GM12891 (cell line): ENCODE data around the gene LRRC74B.
"Not testable (repeated sequence)": the region's sequence is repeated elsewhere in the genome, so short reads cannot be mapped to it uniquely, and the experiment has no call there.

ENCODE experiments used
- DNase-seq: peaks from one replicate; pipeline ENCODE4 v3.0.0; 2011; ENCODE audit warnings: low spot score; ENCODE audit not compliant: insufficient read length
- FAIRE-seq: peaks from 2 replicates; lab custom pipeline; 2011; peaks lifted over from hg19 to GRCh38; lab: Jason Lieb, UNC
- PAX5 ChIP-seq: IDR thresholded peaks from 2 replicates; pipeline ENCODE4 v1.6.1; 2011; ENCODE audit warnings: low read length, moderate library complexity, mild to moderate bottlenecking; ENCODE audit not compliant: insufficient read depth, severe bottlenecking
- POLR2A ChIP-seq: IDR thresholded peaks from 2 replicates; pipeline ENCODE4 v1.6.1; 2011; ENCODE audit warnings: low read depth, low read length, control low read depth
- POLR2AphosphoS5 ChIP-seq: IDR thresholded peaks from 2 replicates; pipeline ENCODE4 v1.6.1; 2011; ENCODE audit warnings: low read depth, low read length, control low read depth
- POU2F2 ChIP-seq: IDR thresholded peaks from 2 replicates; pipeline ENCODE4 v1.6.1; 2011; ENCODE audit warnings: low read depth, mild to moderate bottlenecking, control low read depth, low read length, moderate library complexity
- SPI1 ChIP-seq: IDR thresholded peaks from 2 replicates; pipeline ENCODE4 v1.6.1; 2011; ENCODE audit warnings: low read depth, low read length, control low read depth
- TAF1 ChIP-seq: IDR thresholded peaks from 2 replicates; pipeline ENCODE4 v1.6.1; 2011; ENCODE audit warnings: low read depth, low read length, control low read depth

Gene LRRC74B

GRCh38 chr22:21068681-21069276, 23.0 kb downstream of the LRRC74B start:
- no peak for TF ChIP-seq PAX5
- TF ChIP-seq POU2F2: no peak
- no peak for TF ChIP-seq POLR2AphosphoS5
- TF ChIP-seq TAF1: no peak
- no peak for TF ChIP-seq SPI1
- TF ChIP-seq POLR2A: no peak
- FAIRE-seq: no peak
- DNase-seq: no peak

GRCh38 chr22:21069375-21069774, 23.6 kb downstream of the LRRC74B start:
- DNase-seq (no peak), FAIRE-seq (no peak)
- no peak for TF ChIP-seq POLR2AphosphoS5
- TF ChIP-seq POLR2A: no peak
- TF ChIP-seq SPI1: no peak
- TF ChIP-seq PAX5: no peak
- TF ChIP-seq TAF1: no peak
- TF ChIP-seq POU2F2: no peak

GRCh38 chr22:21070690-21071615, 25.2 kb downstream of the LRRC74B start:
- DNase-seq: no peak
- no peak for FAIRE-seq
- TF ChIP-seq SPI1 (no peak), POU2F2 (no peak), TAF1 (no peak), POLR2AphosphoS5 (no peak), PAX5 (no peak), POLR2A (no peak)

GRCh38 chr22:21071796-21072195, 26.1 kb downstream of the LRRC74B start:
- FAIRE-seq, DNase-seq: not testable (repeated sequence)

GRCh38 chr22:21073023-21073422, 27.3 kb downstream of the LRRC74B start:
- FAIRE-seq (no peak), DNase-seq (no peak)
- TF ChIP-seq POLR2A (no peak), PAX5 (no peak), POU2F2 (no peak), TAF1 (no peak), POLR2AphosphoS5 (no peak), SPI1 (no peak)

GRCh38 chr22:21073482-21073881, 27.7 kb downstream of the LRRC74B start:
- TF ChIP-seq SPI1: no peak
- TF ChIP-seq POLR2A: no peak
- TF ChIP-seq POLR2AphosphoS5: no peak
- TF ChIP-seq TAF1: no peak
- no peak for TF ChIP-seq PAX5
- no peak for TF ChIP-seq POU2F2
- DNase-seq (no peak), FAIRE-seq (no peak)

GRCh38 chr22:21074102-21074715, 28.5 kb downstream of the LRRC74B start:
- DNase-seq: no peak
- TF ChIP-seq TAF1: no peak
- TF ChIP-seq POLR2A: no peak
- no peak for TF ChIP-seq PAX5
- no peak for TF ChIP-seq POU2F2
- TF ChIP-seq POLR2AphosphoS5: no peak
- no peak for TF ChIP-seq SPI1
- no peak for FAIRE-seq

- DNase-seq: no peak
- FAIRE-seq: no peak
- no peak for TF ChIP-seq TAF1
- no peak for TF ChIP-seq POLR2A
- TF ChIP-seq SPI1: no peak
- TF ChIP-seq PAX5: no peak
- TF ChIP-seq POLR2AphosphoS5: no peak
- TF ChIP-seq POU2F2: no peak
These were observed 29.9 kb downstream of the LRRC74B start for GRCh38 chr22:21075516-21076138.
